ENCODE results near the gene TEX19.

TEX19 gene

DNA sequence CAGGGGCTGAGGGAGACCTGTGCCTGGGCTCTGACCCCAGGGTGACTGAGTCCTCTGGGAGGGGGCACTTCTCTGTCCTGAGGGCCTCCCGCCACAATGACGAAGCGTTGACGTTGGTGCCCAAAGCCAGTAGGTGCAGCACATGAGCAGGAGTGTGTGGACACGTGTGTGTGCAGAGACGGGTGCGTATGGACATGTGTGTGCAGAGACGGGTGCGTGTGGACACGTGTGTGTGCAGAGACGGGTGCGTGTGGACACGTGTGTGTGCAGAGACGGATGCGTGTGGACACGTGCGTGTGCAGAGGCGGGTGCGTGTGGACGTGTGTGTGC lies 40.9 kb upstream of the TEX19 start:
- TF ChIP-seq, protein P1, sequence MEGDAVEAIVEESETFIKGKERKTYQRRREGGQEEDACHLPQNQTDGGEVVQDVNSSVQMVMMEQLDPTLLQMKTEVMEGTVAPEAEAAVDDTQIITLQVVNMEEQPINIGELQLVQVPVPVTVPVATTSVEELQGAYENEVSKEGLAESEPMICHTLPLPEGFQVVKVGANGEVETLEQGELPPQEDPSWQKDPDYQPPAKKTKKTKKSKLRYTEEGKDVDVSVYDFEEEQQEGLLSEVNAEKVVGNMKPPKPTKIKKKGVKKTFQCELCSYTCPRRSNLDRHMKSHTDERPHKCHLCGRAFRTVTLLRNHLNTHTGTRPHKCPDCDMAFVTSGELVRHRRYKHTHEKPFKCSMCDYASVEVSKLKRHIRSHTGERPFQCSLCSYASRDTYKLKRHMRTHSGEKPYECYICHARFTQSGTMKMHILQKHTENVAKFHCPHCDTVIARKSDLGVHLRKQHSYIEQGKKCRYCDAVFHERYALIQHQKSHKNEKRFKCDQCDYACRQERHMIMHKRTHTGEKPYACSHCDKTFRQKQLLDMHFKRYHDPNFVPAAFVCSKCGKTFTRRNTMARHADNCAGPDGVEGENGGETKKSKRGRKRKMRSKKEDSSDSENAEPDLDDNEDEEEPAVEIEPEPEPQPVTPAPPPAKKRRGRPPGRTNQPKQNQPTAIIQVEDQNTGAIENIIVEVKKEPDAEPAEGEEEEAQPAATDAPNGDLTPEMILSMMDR (IDR thresholded peaks at IDR 0.05; ENCODE audit: insufficient read depth, low read depth, low read length, missing control alignments) = no peak
- no peak overlapping the region for H3K4me3 ChIP-seq (ENCODE audit: low read length)
- no peak for DNase-seq (ENCODE audit: low read depth)

DNA sequence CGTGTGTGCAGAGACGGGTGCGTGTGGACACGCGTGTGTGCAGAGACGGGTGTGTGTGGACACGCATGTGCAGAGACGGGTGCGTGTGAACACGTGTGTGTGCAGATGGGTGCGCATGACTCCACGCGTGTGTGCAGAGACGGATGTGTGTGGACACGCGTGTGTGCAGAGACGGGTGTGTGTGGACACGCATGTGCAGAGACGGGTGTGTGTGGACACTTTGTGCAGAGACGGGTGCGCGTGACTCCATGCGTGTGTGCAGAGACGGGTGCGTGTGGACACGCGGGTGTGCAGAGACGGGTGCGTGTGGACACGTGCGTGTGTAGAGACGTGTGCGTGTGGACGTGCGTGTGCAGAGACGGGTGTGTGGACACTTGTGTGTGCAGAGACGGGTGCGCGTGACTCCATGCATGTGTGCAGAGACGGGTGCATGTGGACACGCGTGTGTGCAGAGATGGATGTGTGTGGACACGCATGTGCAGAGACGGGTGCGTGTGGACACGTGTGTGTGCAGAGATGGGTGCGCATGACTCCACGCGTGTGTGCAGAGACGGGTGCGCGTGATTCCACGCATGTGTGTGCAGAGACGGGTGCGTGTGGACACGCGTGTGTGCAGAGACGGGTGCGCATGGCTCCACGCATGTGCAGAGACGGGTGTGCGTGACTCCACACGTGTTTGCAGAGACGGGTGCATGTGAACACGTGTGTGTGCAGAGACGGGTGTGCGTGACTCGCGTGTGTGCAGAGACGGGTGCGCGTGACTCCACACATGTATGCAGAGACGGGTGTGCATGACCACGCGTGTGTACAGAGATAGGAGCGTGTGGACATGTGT lies 40.1 kb upstream of the TEX19 start:
- TF ChIP-seq, protein P1 (IDR thresholded peaks at IDR 0.05; ENCODE audit: insufficient read depth, low read depth, low read length, missing control alignments) = no peak
- H3K4me3 ChIP-seq (ENCODE audit: low read length) = no peak overlapping the region
- no peak for DNase-seq (ENCODE audit: low read depth)

DNA sequence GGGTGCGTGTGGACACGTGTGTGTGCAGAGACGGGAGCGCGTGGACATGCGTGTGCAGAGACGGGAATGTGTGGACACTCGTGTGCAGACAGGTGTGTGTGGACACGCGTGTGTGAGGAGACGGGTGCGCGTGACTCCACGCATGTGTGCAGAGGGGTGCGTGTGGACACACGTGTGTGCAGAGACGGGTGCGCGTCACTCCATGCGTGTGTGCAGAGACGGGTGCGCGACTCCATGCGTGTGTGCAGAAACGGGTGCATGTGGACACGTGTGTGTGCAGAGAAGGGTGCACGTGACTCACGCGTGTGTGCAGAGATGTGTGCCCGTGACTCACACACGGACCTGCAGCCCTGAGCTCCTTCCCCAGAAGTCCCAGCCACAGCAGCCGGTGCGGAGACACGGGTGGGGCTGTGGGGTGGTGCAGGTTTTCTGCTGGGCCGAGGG lies 39.4 kb upstream of the TEX19 start:
- no peak overlapping the region for H3K4me3 ChIP-seq (ENCODE audit: low read length)
- TF ChIP-seq, protein P1 (IDR thresholded peaks at IDR 0.05; ENCODE audit: insufficient read depth, low read depth, low read length, missing control alignments) = no peak
- DNase-seq (ENCODE audit: low read depth) = no peak

DNA sequence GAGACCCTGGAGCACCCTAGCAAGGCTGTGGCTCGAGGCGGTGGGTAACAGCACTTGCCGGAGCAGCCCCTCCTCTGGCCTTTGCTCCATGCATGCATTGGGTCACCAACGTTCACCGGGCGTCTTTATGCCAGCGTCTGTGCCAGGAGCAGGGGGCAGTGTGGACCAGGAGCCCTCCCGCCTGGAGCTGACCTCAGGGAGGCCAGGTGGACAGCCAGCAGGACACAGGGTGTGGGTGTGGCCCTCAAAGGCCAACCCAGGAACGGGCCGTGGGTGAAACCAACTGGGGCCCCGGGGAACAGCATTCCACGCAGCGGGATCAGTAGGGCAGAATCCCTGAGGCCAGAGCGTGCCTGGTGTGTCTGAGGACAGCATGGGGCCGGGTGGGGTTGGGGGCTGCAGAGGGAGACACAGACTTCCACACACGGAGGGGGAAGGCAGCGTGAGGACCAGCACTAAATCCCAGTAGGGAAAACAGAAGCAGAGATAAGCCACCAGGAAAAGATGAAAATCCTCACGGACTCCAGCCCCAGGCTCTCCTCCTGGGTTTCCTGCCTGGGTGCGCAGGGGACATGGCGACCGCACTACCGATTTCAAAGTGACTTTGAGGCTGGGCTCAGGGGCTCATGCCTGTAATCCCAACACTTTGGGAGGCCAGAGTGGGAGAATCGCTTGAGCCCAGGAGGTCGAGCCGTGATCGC lies 38.8 kb upstream of the TEX19 start:
- H3K4me3 ChIP-seq (ENCODE audit: low read length) = no peak overlapping the region
- TF ChIP-seq, protein P1 (IDR thresholded peaks at IDR 0.05; ENCODE audit: insufficient read depth, low read depth, low read length, missing control alignments) = no peak
- DNase-seq (ENCODE audit: low read depth) = no peak

DNA sequence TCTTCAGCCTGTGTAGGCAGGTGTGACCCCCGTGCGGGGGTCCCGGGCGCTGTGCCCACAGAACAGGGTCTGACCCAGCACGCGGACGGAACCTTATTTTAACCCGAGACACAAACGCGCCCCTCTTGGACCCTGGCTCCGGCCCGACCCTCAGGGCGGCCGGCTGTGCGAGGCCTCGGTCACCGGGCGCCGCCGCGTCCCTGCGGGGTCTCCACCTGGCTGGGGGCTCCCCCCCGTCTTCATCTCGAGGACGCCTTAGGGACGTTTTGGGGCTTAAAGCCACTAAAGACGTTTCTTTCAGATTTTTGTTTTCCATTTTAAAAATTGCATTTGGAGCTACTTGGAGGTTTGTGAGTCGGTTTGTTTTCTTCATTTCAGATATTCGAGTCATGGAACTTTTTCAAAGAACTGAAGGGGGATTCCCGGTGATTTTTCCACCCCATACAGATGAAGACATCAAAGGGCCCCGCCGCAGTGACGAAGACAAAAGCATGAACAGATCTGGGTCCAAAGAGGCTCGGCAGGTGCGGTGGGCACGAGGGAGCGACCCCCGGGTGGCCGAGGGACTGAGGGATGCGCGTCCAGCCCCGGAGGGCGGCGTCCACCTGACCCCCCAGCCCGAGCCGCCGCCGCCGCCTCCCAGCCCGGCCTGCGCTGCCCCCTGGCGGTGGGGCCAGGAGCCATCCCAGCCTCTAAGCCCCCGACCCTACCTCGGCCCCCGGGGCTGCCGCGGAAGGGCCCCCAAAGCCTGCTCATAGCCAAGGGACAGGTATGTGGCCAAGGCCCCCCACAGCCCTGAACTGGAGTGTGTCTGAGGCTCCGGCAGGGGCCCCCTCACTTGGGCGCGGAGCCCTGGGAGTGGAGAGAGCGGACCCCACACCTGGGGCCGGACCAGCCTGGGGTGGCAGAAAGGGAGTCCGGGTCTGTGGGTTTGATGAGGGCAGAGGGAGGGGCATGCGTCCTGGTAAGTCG lies 37.8 kb upstream of the TEX19 start:
- H3K4me3 ChIP-seq (ENCODE audit: low read length) = no peak overlapping the region
- DNase-seq (ENCODE audit: low read depth) = peak; percentile 24
- TF ChIP-seq, protein P1 (IDR thresholded peaks at IDR 0.05; ENCODE audit: insufficient read depth, low read depth, low read length, missing control alignments) = peak; percentile 55

DNA sequence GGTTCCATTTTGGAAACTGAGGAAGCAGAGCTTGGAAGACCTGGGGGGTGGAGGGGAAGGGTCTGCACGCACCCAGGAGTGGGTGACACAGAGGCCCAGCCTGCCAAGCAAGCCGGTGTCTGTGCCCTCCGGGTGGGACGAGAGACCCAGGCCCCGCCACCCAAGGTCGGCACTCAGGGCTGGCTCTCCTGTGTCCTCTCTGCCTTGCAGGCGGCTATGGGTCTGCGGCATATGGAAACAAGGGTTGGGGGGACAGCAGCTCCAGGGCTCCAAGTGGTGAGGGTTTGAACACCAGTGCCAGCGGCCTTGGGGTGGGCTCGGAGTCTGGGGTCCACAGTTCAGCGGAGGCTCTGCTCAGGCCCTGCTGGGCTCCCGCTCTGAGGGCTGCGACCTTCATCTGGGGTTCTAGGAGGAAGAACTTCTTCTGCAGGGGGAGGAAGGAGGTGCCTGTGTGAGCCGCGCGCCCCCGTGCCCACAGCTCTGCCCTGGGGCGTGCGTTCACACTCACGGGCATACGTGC lies 37.0 kb upstream of the TEX19 start:
- DNase-seq (ENCODE audit: low read depth) = no peak
- TF ChIP-seq, protein P1 (IDR thresholded peaks at IDR 0.05; ENCODE audit: insufficient read depth, low read depth, low read length, missing control alignments) = no peak
- H3K4me3 ChIP-seq (ENCODE audit: low read length) = no peak overlapping the region
